Osteocyte (in vitro differentiated cells): ENCODE results near the gene RAD54L2. TPM values are rescaled to one million over a fixed set of nuclear protein-coding genes. Genes with fewer than 3 reads are reported as not detected.
"Not testable (repeated sequence)": the region's sequence is repeated elsewhere in the genome, so short reads cannot be mapped to it uniquely, and the experiment has no call there.

Experiments
- DNase-seq: peaks from one replicate; pipeline ENCODE4 v3.0.0; 2021; ENCODE audit warnings: mixed read lengths; ENCODE audit not compliant: unreplicated experiment; ENCODE audit errors: extremely low spot score
- H3K27ac Mint-ChIP-seq: one replicate; pipeline ENCODE4 v1.8.0; 2021; ENCODE audit warnings: mild to moderate bottlenecking, mixed read lengths; ENCODE audit not compliant: unreplicated experiment
- H3K27me3 Mint-ChIP-seq: one replicate; pipeline ENCODE4 v1.8.0; 2021; ENCODE audit warnings: mixed read lengths; ENCODE audit not compliant: unreplicated experiment
- H3K36me3 Mint-ChIP-seq: one replicate; pipeline ENCODE4 v1.8.0; 2021; ENCODE audit warnings: mixed read lengths; ENCODE audit not compliant: unreplicated experiment
- H3K4me1 Mint-ChIP-seq: one replicate; pipeline ENCODE4 v1.8.0; 2021; ENCODE audit warnings: mixed read lengths; ENCODE audit not compliant: unreplicated experiment
- H3K4me3 Mint-ChIP-seq: one replicate; pipeline ENCODE4 v1.8.0; 2021; ENCODE audit warnings: mild to moderate bottlenecking, moderate library complexity, mixed read lengths; ENCODE audit not compliant: unreplicated experiment
- H3K9me3 Mint-ChIP-seq: one replicate; pipeline ENCODE4 v1.8.0; 2021; ENCODE audit warnings: mixed read lengths; ENCODE audit not compliant: unreplicated experiment
- CTCF ChIP-seq: fragments of 200-600 bp; sonication (generic); IDR thresholded peaks from 2 replicates; pipeline ENCODE4 v1.5.0; 2021; ENCODE audit warnings: antibody characterized with exemption, mild to moderate bottlenecking, moderate library complexity
- total RNA-seq: library from RNA; stranded (reverse); gene quantifications from 2 replicates; pipeline ENCODE4 v1.2.1, GENCODE V29; 2021

RAD54L2 gene
- total RNA-seq, 1 donor from 2014 or later: 28.3 TPM

GRCh38 chr3:51559411-51559888 lies 20.9 kb downstream of the RAD54L2 start:
- DNase-seq: no peak
- H3K36me3 Mint-ChIP-seq: peaks cover 8% of the 10 kb centered on the region
- H3K27ac Mint-ChIP-seq: peak overlapping the region; percentile 66
- H3K9me3 Mint-ChIP-seq: no peaks in the 10 kb centered on the region
- H3K4me1 Mint-ChIP-seq: peaks cover 13% of the 10 kb centered on the region
- no peaks in the 10 kb centered on the region for H3K27me3 Mint-ChIP-seq
- TF ChIP-seq CTCF: no peak
- no peak overlapping the region for H3K4me3 Mint-ChIP-seq

- TF ChIP-seq CTCF: no peak
- H3K9me3 Mint-ChIP-seq: no peaks in the 10 kb centered on the region
- H3K27me3 Mint-ChIP-seq: no peaks in the 10 kb centered on the region
- no peak overlapping the region for H3K4me3 Mint-ChIP-seq
- H3K36me3 Mint-ChIP-seq: peaks cover 8% of the 10 kb centered on the region
- DNase-seq: no peak
- peaks cover 13% of the 10 kb centered on the region for H3K4me1 Mint-ChIP-seq
- H3K27ac Mint-ChIP-seq: peak overlapping the region; percentile 38
Measured at GRCh38 chr3:51559961-51560360, 21.4 kb downstream of the RAD54L2 start.

- not testable (repeated sequence) for DNase-seq, H3K4me3 Mint-ChIP-seq, H3K27me3 Mint-ChIP-seq, H3K36me3 Mint-ChIP-seq, H3K9me3 Mint-ChIP-seq, H3K27ac Mint-ChIP-seq
- peaks cover 22% of the 10 kb centered on the region for H3K4me1 Mint-ChIP-seq
Measured at GRCh38 chr3:51562403-51562802, 23.9 kb downstream of the RAD54L2 start.

- Mint-ChIP-seq H3K27me3 (no peaks in the 10 kb centered on the region), H3K4me1 (peaks cover 18% of the 10 kb centered on the region), H3K27ac (no peak overlapping the region), H3K36me3 (no peaks in the 10 kb centered on the region), H3K4me3 (no peak overlapping the region), H3K9me3 (no peaks in the 10 kb centered on the region)
- DNase-seq: no peak
- no peak for TF ChIP-seq CTCF
Measured at GRCh38 chr3:51568036-51568435, 29.5 kb downstream of the RAD54L2 start.

GRCh38 chr3:51568996-51569395 lies 30.5 kb downstream of the RAD54L2 start:
- no peaks in the 10 kb centered on the region for H3K36me3 Mint-ChIP-seq

More at GRCh38 chr3:51568996-51569395, 30.5 kb downstream of the RAD54L2 start:
- peaks cover 18% of the 10 kb centered on the region for H3K4me1 Mint-ChIP-seq
- no peaks in the 10 kb centered on the region for H3K27me3 Mint-ChIP-seq
- no peak for DNase-seq
- no peak for TF ChIP-seq CTCF
- no peaks in the 10 kb centered on the region for H3K9me3 Mint-ChIP-seq
- H3K27ac Mint-ChIP-seq: no peak overlapping the region
- no peak overlapping the region for H3K4me3 Mint-ChIP-seq
